Effector memory CD8-positive, alpha-beta T cell (primary cell): ENCODE data around the gene ADAMTSL3.
"Not testable (repeated sequence)": the region's sequence is repeated elsewhere in the genome, so short reads cannot be mapped to it uniquely, and the experiment has no call there.

Source experiments
- ATAC-seq: fragments of 150-1000 bp; cut with Tn5 transposase; replicated peaks from 2 replicates; pipeline ENCODE4 v1.10.0; 2021; ENCODE audit warnings: mild to moderate bottlenecking, moderate library complexity
- DNase-seq, 3 experiments: peaks; one replicate each; pipeline ENCODE4 v3.0.0; 2021
- H3K27ac Mint-ChIP-seq, 2 donors: one replicate each; pipeline ENCODE4 v1.8.0; 2022; ENCODE audit warnings: mild to moderate bottlenecking in 2 of 2, mixed read lengths in 2 of 2, moderate library complexity in 2 of 2
- H3K27me3 Mint-ChIP-seq, 2 donors: one replicate each; pipeline ENCODE4 v1.8.0; 2022; ENCODE audit warnings: mixed read lengths in 2 of 2
- H3K36me3 Mint-ChIP-seq: one replicate; pipeline ENCODE4 v1.8.0; 2022; ENCODE audit warnings: mild to moderate bottlenecking, moderate library complexity, mixed read lengths; ENCODE audit not compliant: insufficient read depth
- H3K4me1 Mint-ChIP-seq, 2 donors: one replicate each; pipeline ENCODE4 v1.8.0; 2022; ENCODE audit warnings: low read depth in 2 of 2, mixed read lengths in 2 of 2
- H3K4me3 Mint-ChIP-seq, 2 donors: one replicate each; pipeline ENCODE4 v1.8.0; 2022; ENCODE audit warnings: mild to moderate bottlenecking in 2 of 2, mixed read lengths in 2 of 2, moderate library complexity in 2 of 2
- H3K9me3 Mint-ChIP-seq, 2 donors: one replicate each; pipeline ENCODE4 v1.8.0; 2022; ENCODE audit warnings: mixed read lengths in 2 of 2

ADAMTSL3 gene

GRCh38 chr15:84035399-84035766, 381.5 kb downstream of the ADAMTSL3 start:
- peaks cover under 1% of the 10 kb centered on the region for H3K36me3 Mint-ChIP-seq
- DNase-seq = no peak

GRCh38 chr15:84037301-84037700, 383.4 kb downstream of the ADAMTSL3 start:
- peaks cover 22 to 54% of the 10 kb centered on the region in 2 donors for H3K27me3 Mint-ChIP-seq
- no peak overlapping the region for H3K27ac Mint-ChIP-seq
- H3K4me1 Mint-ChIP-seq = no peaks in the 10 kb centered on the region
- H3K36me3 Mint-ChIP-seq = peaks cover 3% of the 10 kb centered on the region
- DNase-seq (no peak), ATAC-seq (no peak)
- peaks cover 0 to 1% of the 10 kb centered on the region in 2 donors for H3K9me3 Mint-ChIP-seq
- H3K4me3 Mint-ChIP-seq = no peak overlapping the region

More at GRCh38 chr15:84035399-84035766, 381.5 kb downstream of the ADAMTSL3 start:
- no peak overlapping the region for H3K27ac Mint-ChIP-seq
- peaks cover 9 to 36% of the 10 kb centered on the region in 2 donors for H3K27me3 Mint-ChIP-seq
- H3K9me3 Mint-ChIP-seq = peaks cover 0 to 2% of the 10 kb centered on the region in 2 donors
- H3K4me3 Mint-ChIP-seq = no peak overlapping the region
- ATAC-seq = no peak
- no peaks in the 10 kb centered on the region for H3K4me1 Mint-ChIP-seq

DNA sequence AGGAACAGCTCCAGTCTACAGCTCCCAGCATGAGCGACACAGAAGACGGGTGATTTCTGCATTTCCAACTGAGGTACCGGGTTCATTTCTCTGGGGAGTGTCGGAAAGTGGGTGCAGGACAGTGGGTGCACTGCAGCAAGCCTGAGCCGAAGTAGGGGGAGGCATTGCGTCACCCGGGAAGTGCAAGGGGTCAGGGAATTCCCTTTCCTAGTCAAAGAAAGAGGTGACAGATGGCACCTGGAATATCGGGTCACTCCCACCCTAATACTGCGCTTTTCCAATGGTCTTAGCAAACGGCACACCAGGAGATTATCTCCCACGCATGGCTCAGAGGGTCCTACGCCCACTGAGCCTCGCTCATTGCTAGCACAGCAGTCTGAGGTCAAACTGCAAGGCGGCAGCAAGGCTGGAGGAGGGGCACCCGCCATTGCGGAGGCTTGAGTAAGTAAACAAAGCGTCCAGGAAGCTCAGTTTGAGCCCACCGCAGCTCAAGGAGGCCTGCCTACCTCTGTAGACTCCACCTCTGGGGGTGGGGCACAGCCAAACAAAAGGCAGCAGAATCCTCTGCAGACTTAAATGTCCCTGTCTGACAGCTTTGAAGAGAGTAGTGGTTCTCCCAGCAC, 388.6 kb downstream of the ADAMTSL3 start:
- H3K27me3 Mint-ChIP-seq = peaks cover 23 to 39% of the 10 kb centered on the region in 2 donors

GRCh38 chr15:84046064-84046637, 392.2 kb downstream of the ADAMTSL3 start:
- Mint-ChIP-seq H3K36me3 (no peaks in the 10 kb centered on the region), H3K4me1 (no peaks in the 10 kb centered on the region), H3K9me3 (peaks cover 8 to 19% of the 10 kb centered on the region in 2 donors), H3K27ac (no peak overlapping the region), H3K4me3 (no peak overlapping the region), H3K27me3 (peaks cover 6 to 13% of the 10 kb centered on the region in 2 donors)
- ATAC-seq (no peak), DNase-seq (no peak)

More for the DNA sequence above, 388.6 kb downstream of the ADAMTSL3 start:
- ATAC-seq, H3K4me3 Mint-ChIP-seq, H3K36me3 Mint-ChIP-seq, H3K27ac Mint-ChIP-seq, DNase-seq, H3K4me1 Mint-ChIP-seq: not testable (repeated sequence)
- peaks cover 8 to 16% of the 10 kb centered on the region in 2 donors for H3K9me3 Mint-ChIP-seq

- H3K4me3 Mint-ChIP-seq, ATAC-seq, H3K27ac Mint-ChIP-seq, H3K36me3 Mint-ChIP-seq, H3K27me3 Mint-ChIP-seq, H3K4me1 Mint-ChIP-seq, DNase-seq: not testable (repeated sequence)
- peaks cover 6 to 19% of the 10 kb centered on the region in 2 donors for H3K9me3 Mint-ChIP-seq
These were observed 395.6 kb downstream of the ADAMTSL3 start for GRCh38 chr15:84049480-84049879.

DNA sequence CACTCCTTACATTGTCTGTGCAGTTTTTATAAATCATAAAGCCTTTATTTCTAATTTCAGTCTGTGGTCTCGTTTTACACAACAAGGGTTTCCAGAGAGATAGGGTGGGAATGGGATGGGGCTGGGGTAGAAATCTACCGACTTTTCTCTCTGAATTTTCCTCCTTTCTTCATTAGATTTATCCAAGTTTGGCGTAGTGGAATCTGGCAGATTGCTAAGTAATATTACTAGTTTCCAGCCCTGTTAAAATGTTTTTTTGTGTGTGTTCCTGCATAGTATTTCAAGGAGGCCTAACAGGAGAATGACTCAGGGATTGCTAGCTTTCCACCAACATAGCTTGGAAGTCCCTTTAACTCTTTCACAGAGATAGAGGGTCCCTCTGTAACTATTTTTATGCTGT, 396.2 kb downstream of the ADAMTSL3 start:
- no peak overlapping the region for H3K27ac Mint-ChIP-seq
- DNase-seq = no peak
- no peaks in the 10 kb centered on the region for H3K4me1 Mint-ChIP-seq

DNA sequence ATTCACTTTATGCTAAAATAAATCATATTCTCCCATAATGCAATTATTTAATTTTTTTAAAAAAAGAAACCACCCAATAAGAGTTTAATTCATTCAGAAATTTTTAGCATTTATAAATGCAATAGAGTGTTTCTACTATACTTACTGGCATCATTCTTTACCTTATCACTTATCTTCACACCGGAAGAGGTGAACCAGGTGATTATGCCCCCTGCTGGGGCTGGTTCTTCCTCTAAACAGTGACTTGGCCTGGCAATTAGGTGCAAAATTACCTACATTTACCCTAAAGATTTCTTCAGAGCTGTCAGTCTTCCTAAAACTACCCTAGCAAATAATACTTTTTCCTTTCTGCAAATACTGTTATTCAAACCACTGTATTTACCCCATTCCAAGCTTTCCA, 397.2 kb downstream of the ADAMTSL3 start:
- peak; percentile 69 for ATAC-seq

More for the DNA sequence above, 396.2 kb downstream of the ADAMTSL3 start:
- no peaks in the 10 kb centered on the region for H3K36me3 Mint-ChIP-seq
- ATAC-seq = no peak
- peaks cover 6 to 21% of the 10 kb centered on the region in 2 donors for H3K9me3 Mint-ChIP-seq
- H3K4me3 Mint-ChIP-seq = no peak overlapping the region
- H3K27me3 Mint-ChIP-seq = peaks cover 0 to 4% of the 10 kb centered on the region in 2 donors

GRCh38 chr15:84054544-84054943, 400.6 kb downstream of the ADAMTSL3 start:
- Mint-ChIP-seq H3K27me3 (peaks cover 0 to 12% of the 10 kb centered on the region in 2 donors), H3K9me3 (peaks cover 0 to 23% of the 10 kb centered on the region in 2 donors)
- H3K27ac Mint-ChIP-seq, ATAC-seq, H3K4me3 Mint-ChIP-seq, H3K4me1 Mint-ChIP-seq, H3K36me3 Mint-ChIP-seq, DNase-seq: not testable (repeated sequence)

More for the DNA sequence above, 397.2 kb downstream of the ADAMTSL3 start:
- H3K36me3 Mint-ChIP-seq, H3K4me3 Mint-ChIP-seq, DNase-seq, H3K4me1 Mint-ChIP-seq, H3K27me3 Mint-ChIP-seq, H3K27ac Mint-ChIP-seq: not testable (repeated sequence)
- peaks cover 3 to 22% of the 10 kb centered on the region in 2 donors for H3K9me3 Mint-ChIP-seq

- Mint-ChIP-seq H3K27ac (no peak overlapping the region), H3K9me3 (peaks cover 3 to 23% of the 10 kb centered on the region in 2 donors), H3K4me3 (no peak overlapping the region), H3K36me3 (no peaks in the 10 kb centered on the region), H3K4me1 (no peaks in the 10 kb centered on the region), H3K27me3 (peaks cover 0 to 8% of the 10 kb centered on the region in 2 donors)
- ATAC-seq (no peak), DNase-seq (no peak)
These were observed 403.9 kb downstream of the ADAMTSL3 start for GRCh38 chr15:84057714-84058331.

- H3K4me1 Mint-ChIP-seq, H3K9me3 Mint-ChIP-seq: not testable (repeated sequence)
These were observed 409.8 kb downstream of the ADAMTSL3 start for GRCh38 chr15:84063674-84064073.

DNA sequence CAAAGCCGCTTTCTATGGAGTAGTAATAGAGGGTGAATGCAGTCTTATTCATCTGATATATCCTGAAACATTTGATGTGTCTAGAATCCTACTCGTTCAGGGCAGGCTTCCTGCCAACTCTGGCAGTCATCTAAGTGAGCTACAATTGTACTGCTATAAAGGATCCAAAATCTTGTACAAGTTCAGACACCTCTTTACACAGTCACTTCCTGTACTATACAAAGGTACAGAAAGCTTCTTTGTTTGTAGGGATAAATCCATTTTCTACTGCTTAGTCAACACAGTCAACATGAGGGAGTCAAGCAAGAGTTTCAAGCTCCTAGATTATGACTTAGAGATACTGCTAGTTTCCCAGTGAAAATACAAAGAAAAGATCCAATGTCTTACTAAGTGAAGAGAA, 414.8 kb downstream of the ADAMTSL3 start:
- H3K27me3 Mint-ChIP-seq = peaks cover 25 to 29% of the 10 kb centered on the region in 2 donors
- not testable (repeated sequence) for H3K4me3 Mint-ChIP-seq, H3K9me3 Mint-ChIP-seq, DNase-seq, H3K36me3 Mint-ChIP-seq, H3K27ac Mint-ChIP-seq, ATAC-seq, H3K4me1 Mint-ChIP-seq

More at GRCh38 chr15:84063674-84064073, 409.8 kb downstream of the ADAMTSL3 start:
- not testable (repeated sequence) for DNase-seq, H3K27me3 Mint-ChIP-seq, H3K36me3 Mint-ChIP-seq, H3K27ac Mint-ChIP-seq, H3K4me3 Mint-ChIP-seq, ATAC-seq

DNA sequence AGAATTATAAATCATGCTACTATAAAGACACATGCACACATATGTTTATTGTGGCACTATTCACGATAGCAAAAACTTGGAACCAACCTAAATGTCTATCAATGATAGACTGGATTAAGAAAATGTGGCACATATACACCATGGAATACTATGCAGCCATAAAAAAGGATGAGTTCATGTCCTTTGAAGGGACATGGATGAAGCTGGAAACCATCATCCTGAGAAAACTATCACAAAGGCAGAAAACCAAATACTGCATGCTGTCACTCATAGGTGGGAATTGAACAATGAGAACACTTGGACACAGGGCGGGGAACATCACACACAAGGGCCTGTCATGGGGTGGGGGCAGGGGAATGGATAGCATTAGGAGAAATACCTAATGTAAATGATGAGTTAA, 424.1 kb downstream of the ADAMTSL3 start:
- DNase-seq, H3K36me3 Mint-ChIP-seq, ATAC-seq, H3K9me3 Mint-ChIP-seq, H3K27ac Mint-ChIP-seq, H3K4me3 Mint-ChIP-seq: not testable (repeated sequence)
- H3K27me3 Mint-ChIP-seq = peaks cover 90 to 97% of the 10 kb centered on the region in 2 donors
- H3K4me1 Mint-ChIP-seq = peaks cover 9 to 10% of the 10 kb centered on the region in 2 donors

DNA sequence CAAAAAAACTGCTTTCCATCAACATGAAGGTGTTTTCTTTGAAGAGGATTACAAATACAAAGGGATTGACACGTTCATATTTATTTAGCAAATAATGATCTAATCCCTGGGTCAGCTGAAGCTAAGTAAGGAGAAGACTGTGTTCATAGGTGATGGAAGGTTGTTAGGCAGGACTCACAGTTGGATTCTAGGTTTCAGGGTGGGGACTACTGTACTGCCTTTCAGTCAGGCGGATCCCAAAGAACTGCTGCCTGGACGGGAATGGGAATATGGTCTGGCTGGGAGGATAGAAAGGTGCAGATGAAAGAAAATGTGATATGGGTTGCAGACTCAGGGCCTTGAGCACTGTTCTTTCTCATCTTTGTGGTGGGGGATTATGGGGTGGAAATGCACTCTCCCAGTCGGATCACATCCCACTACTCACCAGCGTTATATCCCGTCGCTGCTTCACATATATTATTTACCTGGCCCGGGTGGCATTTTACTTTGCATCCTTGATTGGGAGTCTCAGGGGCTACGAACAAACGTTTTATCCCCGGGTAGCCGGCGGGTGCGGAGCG, 425.5 kb downstream of the ADAMTSL3 start:
- Mint-ChIP-seq H3K4me3 (peak overlapping the region; percentile 75 to 77), H3K4me1 (peaks cover 9 to 10% of the 10 kb centered on the region in 2 donors), H3K27me3 (peaks cover 76 to 89% of the 10 kb centered on the region in 2 donors)
- ATAC-seq, DNase-seq, H3K9me3 Mint-ChIP-seq, H3K27ac Mint-ChIP-seq, H3K36me3 Mint-ChIP-seq: not testable (repeated sequence)
